HCT116 (cell line): Measurements from ENCODE around the gene PPEF1. TPM values are rescaled to one million over a fixed set of nuclear protein-coding genes. Genes with fewer than 3 reads are reported as not detected.
"Not testable (repeated sequence)": the region's sequence is repeated elsewhere in the genome, so short reads cannot be mapped to it uniquely, and the experiment has no call there.

Experiments
- ATAC-seq: fragments of 200-7000 bp; cut with Tn5 transposase; 2 replicates; pipeline ENCODE4 v1.9.1; 2020; ENCODE audit warnings: mild to moderate bottlenecking, moderate library complexity
- BruUV-seq: library from RNA; stranded (reverse); fragments of 400-500 nt; replicated peaks from 2 replicates; lab custom pipeline; 2021; lab: Mats Ljungman, UMichigan
- CTCF ChIA-PET: fragments of 300-600 bp; sonication (Branson Sonifier 250); formaldehyde crosslinking; loops from one replicate; lab custom pipeline; 2021; ENCODE audit warnings: antibody characterized with exemption; lab: Charles Lee
- POLR2A ChIA-PET: fragments of 300-600, 350-600 bp; sonication (Branson Sonifier 250); formaldehyde crosslinking; loops from one replicate; lab custom pipeline; 2021; ENCODE audit warnings: antibody characterized with exemption; lab: Charles Lee
- RAD21 ChIA-PET, 2 experiments: fragments of 300-600 bp; sonication (Branson Sonifier 250); formaldehyde crosslinking; loops; one replicate each; lab custom pipeline; 2023; ENCODE audit warnings: low total read pairs in 2 of 2; ENCODE audit not compliant: uncharacterized antibody in 2 of 2, unreplicated experiment in 2 of 2, low non-redundant PET in 1 of 2; lab: Charles Lee
- DNase-seq: peaks from one replicate; pipeline ENCODE4 v3.0.0-alpha.2; 2010; ENCODE audit warnings: low read depth, low spot score
- H2AFZ ChIP-seq: fragments of 200-600 bp; shearing (Covaris generic), sonication (generic); 2 replicates; pipeline ENCODE4 v1.6.1; 2017; ENCODE audit warnings: low read depth, mixed run types, mixed read lengths, antibody characterized with exemption, low read length; ENCODE audit not compliant: poor library complexity, severe bottlenecking
- H3K27ac ChIP-seq: 2 replicates; pipeline ENCODE4 v1.5.1; 2012; ENCODE audit warnings: low read depth, low read length
- H3K27me3 ChIP-seq: fragments of 200-600 bp; sonication (generic); 2 replicates; pipeline ENCODE4 v1.6.1; 2016; ENCODE audit warnings: mixed run types, low read length, mixed read lengths; ENCODE audit not compliant: insufficient read depth
- H3K36me3 ChIP-seq, 2 experiments: fragments of 200-500 bp in 1 of 2; fragments of 200-600 bp in 1 of 2; sonication (Bioruptor generic) in 1 of 2; sonication (generic) in 1 of 2; 2 replicates each; pipeline versions ENCODE4 v1.5.1 to v1.6.1; 2014 to 2016; ENCODE audit warnings: low read length in 2 of 2, inconsistent platforms in 1 of 2, mixed read lengths in 1 of 2, mixed run types in 1 of 2; ENCODE audit not compliant: insufficient read depth in 2 of 2, control insufficient read depth in 1 of 2
- H3K4me1 ChIP-seq, 2 experiments: fragments of 200-600 bp in 1 of 2; sonication (generic) in 1 of 2; 2 replicates each; pipeline versions ENCODE4 v1.5.1 to v1.6.1; 2012 to 2017; ENCODE audit warnings: low read length in 2 of 2, inconsistent platforms in 1 of 2, mild to moderate bottlenecking in 1 of 2, mixed read lengths in 1 of 2, mixed run types in 1 of 2, moderate library complexity in 1 of 2; ENCODE audit not compliant: insufficient read depth in 2 of 2, control insufficient read depth in 1 of 2
- H3K4me2 ChIP-seq: fragments of 200-600 bp; sonication (generic); 2 replicates; pipeline ENCODE4 v1.6.1; 2017; ENCODE audit warnings: mixed run types, low read length, mixed read lengths
- H3K4me3 ChIP-seq, 2 experiments: fragments of 200-600 bp in 1 of 2; sonication (generic) in 1 of 2; replicated peaks in 1 of 2; 2 replicates each; pipeline ENCODE4 v1.5.1; 2011 to 2016; ENCODE audit warnings: low read length in 2 of 2, control low read depth in 1 of 2, low read depth in 1 of 2, mild to moderate bottlenecking in 1 of 2, mixed read lengths in 1 of 2, mixed run types in 1 of 2
- H3K79me2 ChIP-seq: fragments of 200-600 bp; sonication (generic); 2 replicates; pipeline ENCODE4 v1.6.1; 2017; ENCODE audit warnings: mild to moderate bottlenecking, mixed run types, low read length, moderate library complexity, mixed read lengths; ENCODE audit not compliant: insufficient read depth
- H3K9ac ChIP-seq: fragments of 200-600 bp; sonication (generic); 2 replicates; pipeline ENCODE4 v1.6.1; 2016; ENCODE audit warnings: low read length, mixed read lengths
- H3K9me2 ChIP-seq: fragments of 200-600 bp; sonication (generic), shearing (Covaris generic); 2 replicates; pipeline ENCODE4 v1.6.1; 2017; ENCODE audit warnings: mixed run types, mild to moderate bottlenecking, moderate library complexity; ENCODE audit not compliant: insufficient read depth
- H3K9me3 ChIP-seq, 2 experiments: fragments of 200-500 bp in 1 of 2; fragments of 200-600 bp in 1 of 2; sonication (Bioruptor generic) in 1 of 2; sonication (generic) in 1 of 2; 2 replicates each; pipeline ENCODE4 v1.6.1; 2014 to 2017; ENCODE audit warnings: low read length in 2 of 2, mixed read lengths in 2 of 2, inconsistent platforms in 1 of 2, low read depth in 1 of 2, mild to moderate bottlenecking in 1 of 2, mixed run types in 1 of 2, moderate library complexity in 1 of 2; ENCODE audit not compliant: control insufficient read depth in 1 of 2, insufficient read depth in 1 of 2
- H4K20me1 ChIP-seq: fragments of 200-600 bp; sonication (generic), shearing (Covaris generic); 2 replicates; pipeline ENCODE4 v1.6.1; 2017; ENCODE audit warnings: mixed run types, mild to moderate bottlenecking, moderate library complexity; ENCODE audit not compliant: insufficient read depth
- CBX3 ChIP-seq: IDR thresholded peaks from 2 replicates; pipeline ENCODE4 v1.6.1; 2012; ENCODE audit warnings: low read depth
- ELF1 ChIP-seq: IDR thresholded peaks from 2 replicates; pipeline ENCODE4 v1.6.1; 2012; ENCODE audit warnings: low read depth, borderline replicate concordance
- FOSL1 ChIP-seq: IDR thresholded peaks from 2 replicates; pipeline ENCODE4 v1.6.1; 2012; ENCODE audit warnings: low read depth
- MAX ChIP-seq: IDR thresholded peaks from 2 replicates; pipeline ENCODE4 v1.6.1; 2012
- POLR2A ChIP-seq: IDR thresholded peaks from 2 replicates; pipeline ENCODE4 v1.7.0; 2011; ENCODE audit warnings: borderline replicate concordance; ENCODE audit not compliant: insufficient read depth, insufficient read length; ENCODE audit errors: extremely low read depth
- RAD21 ChIP-seq: IDR thresholded peaks from 2 replicates; pipeline ENCODE4 v1.6.1; 2012; ENCODE audit warnings: low read depth, mild to moderate bottlenecking
- SIN3A ChIP-seq: IDR thresholded peaks from 2 replicates; pipeline ENCODE4 v1.6.1; 2012; ENCODE audit warnings: low read depth
- SP1 ChIP-seq: IDR thresholded peaks from 2 replicates; pipeline ENCODE4 v1.6.1; 2012; ENCODE audit warnings: low read depth
- ZBTB33 ChIP-seq: IDR thresholded peaks from 2 replicates; pipeline ENCODE4 v1.6.1; 2011; ENCODE audit warnings: mild to moderate bottlenecking, low read length, moderate library complexity; ENCODE audit not compliant: insufficient replicate concordance; ENCODE audit errors: extremely low read depth
- ZFX ChIP-seq: fragments of 450-650 bp; IDR thresholded peaks from 2 replicates; pipeline ENCODE4 v1.6.1; 2017
- intact Hi-C: fragments of 100-400 bp; cut with micrococcal nuclease; formaldehyde crosslinking; loops from 2 replicates; pipeline ENCODE4 v1.10.0; 2022
- total RNA-seq: library from RNA; stranded (reverse); gene quantifications from one replicate; pipeline ENCODE4 v1.2.1, GENCODE V29; 2021; ENCODE audit not compliant: unreplicated experiment

The PPEF1 gene
- total RNA-seq, 1 experiment from 2014 or later: not detected

GRCh38 chrX:18739609-18740008 lies 32.2 kb downstream of the PPEF1 start:
- H2AFZ ChIP-seq, H4K20me1 ChIP-seq, H3K4me3 ChIP-seq, H3K36me3 ChIP-seq, H3K9me3 ChIP-seq, RAD21 ChIA-PET, H3K27ac ChIP-seq, BruUV-seq, H3K4me2 ChIP-seq, CTCF ChIA-PET, intact Hi-C loops, POLR2A ChIA-PET, DNase-seq, H3K9ac ChIP-seq, H3K9me2 ChIP-seq, ATAC-seq, H3K27me3 ChIP-seq, H3K4me1 ChIP-seq, H3K79me2 ChIP-seq: not testable (repeated sequence)

- no peak overlapping the region for H3K9ac ChIP-seq
- no TSS peak for BruUV-seq
- no peaks in the 10 kb centered on the region for H3K79me2 ChIP-seq
- no peak overlapping the region for H3K4me3 ChIP-seq
- POLR2A ChIA-PET: no interaction called here
- no peak overlapping the region for H3K4me2 ChIP-seq
- no peak for TF ChIP-seq CBX3
- ATAC-seq: no peak
- RAD21 ChIA-PET: no interaction called here
- H3K27ac ChIP-seq: no peak overlapping the region
- H4K20me1 ChIP-seq: no peaks in the 10 kb centered on the region
- no peaks in the 10 kb centered on the region for H3K27me3 ChIP-seq
- intact Hi-C loops: no loop called here
- no peaks in the 10 kb centered on the region for H3K4me1 ChIP-seq
- H3K9me2 ChIP-seq: no peaks in the 10 kb centered on the region
- CTCF ChIA-PET: no interaction called here
- no peaks in the 10 kb centered on the region for H3K36me3 ChIP-seq
- no peaks in the 10 kb centered on the region for H3K9me3 ChIP-seq
- DNase-seq: no peak
- H2AFZ ChIP-seq: no peak overlapping the region
These were observed 41.1 kb downstream of the PPEF1 start for GRCh38 chrX:18748499-18748898.

GRCh38 chrX:18753631-18754030 lies 46.2 kb downstream of the PPEF1 start:
- H3K9me3 ChIP-seq: no peaks in the 10 kb centered on the region
- no peaks in the 10 kb centered on the region for H3K4me1 ChIP-seq
- no peaks in the 10 kb centered on the region for H3K36me3 ChIP-seq
- RAD21 ChIA-PET: no interaction called here
- H2AFZ ChIP-seq: no peak overlapping the region
- intact Hi-C loops: no loop called here
- CTCF ChIA-PET: no interaction called here
- DNase-seq: no peak
- no peak overlapping the region for H3K4me2 ChIP-seq
- no peak overlapping the region for H3K4me3 ChIP-seq
- no peak for ATAC-seq
- POLR2A ChIA-PET: no interaction called here
- no peaks in the 10 kb centered on the region for H3K9me2 ChIP-seq
- no peaks in the 10 kb centered on the region for H3K27me3 ChIP-seq
- no peak overlapping the region for H3K9ac ChIP-seq
- H3K27ac ChIP-seq: no peak overlapping the region
- no peaks in the 10 kb centered on the region for H3K79me2 ChIP-seq
- no TSS peak for BruUV-seq
- no peaks in the 10 kb centered on the region for H4K20me1 ChIP-seq
- TF ChIP-seq POLR2A: no peak
- no peak for TF ChIP-seq SIN3A
- no peak for TF ChIP-seq RAD21
- TF ChIP-seq ZBTB33: no peak
- TF ChIP-seq ZFX: no peak
- no peak for TF ChIP-seq FOSL1
- TF ChIP-seq ELF1: no peak
- TF ChIP-seq SP1: no peak
- no peak for TF ChIP-seq MAX
- TF ChIP-seq CBX3: no peak
